Heart left ventricle (tissue), 13 donors: ENCODE data around the gene CCDC86.

Experiments used
- CTCF ChIP-seq, 12 donors: fragments of 200-600 bp; sonication (generic) in 4 of 12; IDR thresholded peaks; one replicate each; pipeline versions ENCODE4 v1.5.0 to v1.8.0; 2018 to 2022; ENCODE audit warnings: antibody characterized with exemption in 12 of 12, mild to moderate bottlenecking in 5 of 12
- POLR2A ChIP-seq, 2 donors: fragments of 450-650 bp; IDR thresholded peaks; one replicate each; pipeline ENCODE4 v1.6.1; 2017; ENCODE audit warnings: antibody characterized with exemption in 2 of 2, mild to moderate bottlenecking in 2 of 2, moderate library complexity in 2 of 2
- donor health status: ischemic (EF 13 %, LVEDD 7.1; RV severe dilation, severe dysfunction).
- donor health status: DM: no; HTN: yes; CAD: no.
- donor health status: DM: no; HTN: no; CAD: no.
- donor health status: ischemic (EF 25% LVEDD 6.9; RV normal size, moderate dysfunction).
- donor health status: ischemic (EF 25% LVEDD 5.7; RV mildly dilated, moderate dysfunction).
- donor health status: ischemic (EF 35%, LVEDD 5.7; RV mildly dilated, moderate dysfunction).
- donor health status: nonischemic (EF 11% LVEDD 7.7; RV severe dilation, severe dysfunction).
- donor health status: DM: yes; HTN: yes; CAD: no.
- donor health status: PGD.
- donor health status: ischemic (EF 29% LVEDD 5.4; RV normal size, mild dysfunction).
- donor health status: nonischemic (EF 23%, LVEDD 6.1; RV moderate dilation, normal function).

GRCh38 chr11:60860943-60861342 is 19.0 kb downstream of the CCDC86 start:
- TF ChIP-seq POLR2A (IDR thresholded peaks at IDR 0.05), result no peak
- TF ChIP-seq CTCF (IDR thresholded peaks at IDR 0.05), result no peak
